DND-41 (cell line): ENCODE measurements around the gene NEDD4L.

Source experiments
- ATAC-seq: fragments of 200-7000 bp; cut with Tn5 transposase; 3 replicates; pipeline ENCODE4 v1.9.1; 2021; ENCODE audit warnings: low read depth; ENCODE audit not compliant: insufficient read depth
- DNase-seq: peaks from one replicate; pipeline ENCODE4 v3.0.0-alpha.2; 2020
- H2AFZ ChIP-seq: 2 replicates; pipeline ENCODE4 v1.6.0; 2012; ENCODE audit warnings: low read depth, low read length
- H3K27ac ChIP-seq: 2 replicates; pipeline ENCODE4 v1.5.1; 2012; ENCODE audit warnings: low read length, inconsistent platforms
- H3K27me3 ChIP-seq: fragments of 200-600 bp; sonication (generic); 2 replicates; pipeline ENCODE4 v1.6.0; 2012; ENCODE audit warnings: low read length, mild to moderate bottlenecking, inconsistent platforms; ENCODE audit not compliant: insufficient read depth, poor library complexity
- H3K36me3 ChIP-seq: 2 replicates; pipeline ENCODE4 v1.5.1; 2012; ENCODE audit warnings: low read length, inconsistent platforms; ENCODE audit not compliant: insufficient read depth
- H3K4me1 ChIP-seq: 2 replicates; pipeline ENCODE4 v1.5.1; 2012; ENCODE audit warnings: mild to moderate bottlenecking, low read length; ENCODE audit not compliant: insufficient read depth
- H3K4me2 ChIP-seq: 2 replicates; pipeline ENCODE4 v1.6.0; 2012; ENCODE audit warnings: mild to moderate bottlenecking, moderate library complexity, low read length, inconsistent platforms; ENCODE audit not compliant: insufficient read depth
- H3K4me3 ChIP-seq, 2 experiments: fragments of 200-600 bp in 1 of 2; shearing (Covaris generic) in 1 of 2; 2 replicates each; pipeline ENCODE4 v1.5.1; 2012 to 2016; ENCODE audit warnings: inconsistent platforms in 2 of 2, low read length in 2 of 2, mild to moderate bottlenecking in 2 of 2, low read depth in 1 of 2, moderate library complexity in 1 of 2
- H3K79me2 ChIP-seq: 2 replicates; pipeline ENCODE4 v1.6.0; 2012; ENCODE audit warnings: low read length, inconsistent platforms; ENCODE audit not compliant: insufficient read depth
- H3K9ac ChIP-seq: 2 replicates; pipeline ENCODE4 v1.6.0; 2012; ENCODE audit warnings: low read depth, mild to moderate bottlenecking, inconsistent platforms, low read length, moderate library complexity
- H3K9me3 ChIP-seq: 2 replicates; pipeline ENCODE4 v1.5.1; 2012; ENCODE audit warnings: low read length, moderate library complexity, mild to moderate bottlenecking, inconsistent platforms; ENCODE audit not compliant: insufficient read depth, severe bottlenecking
- H4K20me1 ChIP-seq: 2 replicates; pipeline ENCODE4 v1.6.0; 2012; ENCODE audit warnings: low read length; ENCODE audit not compliant: insufficient read depth
- EZH2 ChIP-seq: IDR thresholded peaks from 3 replicates; pipeline ENCODE4 v1.6.1; 2012; ENCODE audit warnings: borderline replicate concordance, low read depth, mild to moderate bottlenecking, moderate library complexity, low read length, inconsistent platforms; ENCODE audit not compliant: severe bottlenecking
- TF ChIP-seq, protein P1 (sequence below): IDR thresholded peaks from 2 replicates; pipeline ENCODE4 v1.5.1; 2012; ENCODE audit warnings: borderline replicate concordance, low read length, moderate library complexity, mild to moderate bottlenecking; ENCODE audit not compliant: poor library complexity, severe bottlenecking; ENCODE audit errors: extremely low read depth

Gene NEDD4L

DNA sequence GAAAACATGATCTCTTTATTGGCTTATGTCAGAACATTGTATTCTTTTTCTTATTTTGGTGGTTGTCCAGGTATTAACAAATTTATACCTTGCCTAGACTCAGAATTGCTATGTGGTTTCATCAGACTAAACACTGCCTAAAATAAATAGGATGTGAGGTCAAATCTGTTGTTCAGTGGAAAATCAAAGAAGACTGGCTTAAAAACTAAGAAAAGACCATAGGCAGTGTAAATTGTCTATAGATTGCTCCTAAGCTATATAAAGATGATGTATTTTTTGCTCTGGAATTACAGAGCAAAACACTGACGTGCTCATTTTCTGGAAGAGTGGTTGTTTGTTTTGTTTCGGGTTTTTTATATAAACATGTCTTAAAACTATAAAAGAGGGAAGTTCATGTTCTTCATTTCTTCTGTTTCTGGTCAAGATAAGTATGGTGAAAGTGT lies 318.8 kb downstream of the NEDD4L start:
- no peaks in the 10 kb centered on the region for H3K79me2 ChIP-seq
- H3K9ac ChIP-seq: no peak overlapping the region
- no peaks in the 10 kb centered on the region for H3K27me3 ChIP-seq
- H3K4me1 ChIP-seq: no peaks in the 10 kb centered on the region
- H3K9me3 ChIP-seq: no peaks in the 10 kb centered on the region
- TF ChIP-seq, protein P1, sequence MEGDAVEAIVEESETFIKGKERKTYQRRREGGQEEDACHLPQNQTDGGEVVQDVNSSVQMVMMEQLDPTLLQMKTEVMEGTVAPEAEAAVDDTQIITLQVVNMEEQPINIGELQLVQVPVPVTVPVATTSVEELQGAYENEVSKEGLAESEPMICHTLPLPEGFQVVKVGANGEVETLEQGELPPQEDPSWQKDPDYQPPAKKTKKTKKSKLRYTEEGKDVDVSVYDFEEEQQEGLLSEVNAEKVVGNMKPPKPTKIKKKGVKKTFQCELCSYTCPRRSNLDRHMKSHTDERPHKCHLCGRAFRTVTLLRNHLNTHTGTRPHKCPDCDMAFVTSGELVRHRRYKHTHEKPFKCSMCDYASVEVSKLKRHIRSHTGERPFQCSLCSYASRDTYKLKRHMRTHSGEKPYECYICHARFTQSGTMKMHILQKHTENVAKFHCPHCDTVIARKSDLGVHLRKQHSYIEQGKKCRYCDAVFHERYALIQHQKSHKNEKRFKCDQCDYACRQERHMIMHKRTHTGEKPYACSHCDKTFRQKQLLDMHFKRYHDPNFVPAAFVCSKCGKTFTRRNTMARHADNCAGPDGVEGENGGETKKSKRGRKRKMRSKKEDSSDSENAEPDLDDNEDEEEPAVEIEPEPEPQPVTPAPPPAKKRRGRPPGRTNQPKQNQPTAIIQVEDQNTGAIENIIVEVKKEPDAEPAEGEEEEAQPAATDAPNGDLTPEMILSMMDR: no peak
- TF ChIP-seq EZH2: no peak
- no peak for ATAC-seq
- H4K20me1 ChIP-seq: no peaks in the 10 kb centered on the region
- no peaks in the 10 kb centered on the region for H3K36me3 ChIP-seq
- no peak for DNase-seq
- H3K4me3 ChIP-seq: no peak overlapping the region
- no peak overlapping the region for H3K27ac ChIP-seq
- no peak overlapping the region for H3K4me2 ChIP-seq
- no peak overlapping the region for H2AFZ ChIP-seq

DNA sequence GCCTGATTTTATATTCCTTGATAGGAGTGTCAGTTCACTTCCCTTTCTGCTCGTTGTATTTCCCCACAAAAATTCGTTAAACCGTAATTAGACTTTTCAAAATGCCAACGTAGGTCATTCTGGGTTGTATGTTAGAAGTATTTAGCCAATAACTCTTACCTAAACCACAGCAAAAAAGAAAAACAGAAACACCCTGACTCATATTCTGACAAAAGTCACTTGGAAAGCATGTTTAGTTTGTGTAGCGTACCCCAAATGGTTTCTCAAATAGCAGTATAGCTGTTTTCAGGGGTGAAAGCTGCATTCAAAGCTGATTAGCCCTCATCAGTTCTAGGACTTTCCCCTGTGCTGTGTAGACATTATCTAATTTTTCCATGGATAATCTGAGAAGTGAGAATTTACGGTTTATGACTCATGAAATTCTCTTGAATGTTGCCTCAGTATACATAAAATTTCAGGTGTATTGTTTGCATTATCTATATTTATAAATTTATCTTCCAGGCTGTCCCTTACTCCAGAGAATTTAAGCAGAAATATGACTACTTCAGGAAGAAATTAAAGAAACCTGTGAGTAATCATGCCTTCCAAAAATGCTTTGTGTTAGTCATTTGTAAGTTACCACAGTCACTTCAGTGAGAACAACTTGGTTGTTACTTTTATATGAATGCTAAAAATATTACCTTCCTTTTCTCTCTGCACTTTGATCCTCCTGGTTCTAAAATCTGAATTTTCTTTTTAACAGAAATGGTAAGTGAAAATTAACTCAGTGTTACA lies 319.9 kb downstream of the NEDD4L start:
- H4K20me1 ChIP-seq: no peaks in the 10 kb centered on the region
- H2AFZ ChIP-seq: no peak overlapping the region
- no peak overlapping the region for H3K27ac ChIP-seq
- no peak overlapping the region for H3K4me2 ChIP-seq
- TF ChIP-seq EZH2: no peak
- TF ChIP-seq, protein P1: no peak
- H3K4me1 ChIP-seq: no peaks in the 10 kb centered on the region
- no peak for DNase-seq
- no peak for ATAC-seq
- no peak overlapping the region for H3K4me3 ChIP-seq
- H3K9me3 ChIP-seq: no peaks in the 10 kb centered on the region
- no peaks in the 10 kb centered on the region for H3K79me2 ChIP-seq
- H3K27me3 ChIP-seq: no peaks in the 10 kb centered on the region
- no peaks in the 10 kb centered on the region for H3K36me3 ChIP-seq
- H3K9ac ChIP-seq: no peak overlapping the region

DNA sequence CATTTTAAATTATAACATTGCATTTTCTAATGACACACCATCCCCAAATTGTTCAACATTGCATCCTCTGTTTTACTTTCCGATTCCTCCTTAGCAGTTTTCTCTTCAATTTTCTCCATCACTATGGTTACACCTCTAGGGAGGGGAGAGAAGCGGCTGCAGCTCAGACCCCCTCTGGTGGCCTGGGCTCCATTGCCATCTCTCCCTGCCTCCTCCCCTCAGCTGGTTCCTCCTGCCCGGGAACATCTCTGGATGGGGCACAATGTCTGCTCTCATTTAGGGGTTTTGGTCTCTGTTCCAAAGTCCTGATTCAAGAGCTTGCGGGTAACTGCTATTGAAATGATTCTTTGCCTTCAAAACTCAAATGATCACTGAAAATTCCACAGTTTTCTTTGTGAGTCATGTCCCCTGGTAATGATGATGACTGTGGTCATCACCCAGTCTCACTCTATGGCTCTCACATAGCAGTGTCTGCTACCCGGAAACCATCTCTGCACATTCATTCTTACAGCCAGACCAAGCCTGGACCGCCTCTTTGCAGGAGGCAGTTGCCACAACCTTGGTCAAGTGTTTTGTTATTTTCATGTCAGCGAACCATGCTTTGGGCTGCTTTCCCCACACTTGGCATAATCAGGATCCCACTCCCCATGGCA lies 321.0 kb downstream of the NEDD4L start:
- H3K4me1 ChIP-seq: no peaks in the 10 kb centered on the region
- ATAC-seq (no peak), DNase-seq (no peak)
- no peak overlapping the region for H3K9ac ChIP-seq
- no peak overlapping the region for H3K4me2 ChIP-seq
- H3K27ac ChIP-seq: no peak overlapping the region
- no peak overlapping the region for H3K4me3 ChIP-seq
- no peaks in the 10 kb centered on the region for H3K36me3 ChIP-seq
- H3K27me3 ChIP-seq: no peaks in the 10 kb centered on the region
- no peak overlapping the region for H2AFZ ChIP-seq
- no peaks in the 10 kb centered on the region for H4K20me1 ChIP-seq
- TF ChIP-seq EZH2: no peak
- TF ChIP-seq, protein P1: no peak
- no peaks in the 10 kb centered on the region for H3K9me3 ChIP-seq
- no peaks in the 10 kb centered on the region for H3K79me2 ChIP-seq
